ENCODE data around the gene ITGBL1.

- TF ChIP-seq CREB1 (CRISPR knock-in tag; IDR thresholded peaks at IDR 0.05; ENCODE audit: low read depth) (no peak), REST (IDR thresholded peaks at IDR 0.05; ENCODE audit: unreplicated experiment) (no peak), EZH2 (IDR thresholded peaks at IDR 0.05; ENCODE audit: low read depth, unreplicated experiment) (no peak), STAT1 (IDR thresholded peaks at IDR 0.05; ENCODE audit: unreplicated experiment) (no peak), NANOG (IDR thresholded peaks at IDR 0.05; ENCODE audit: borderline replicate concordance) (no peak), EZH2phosphoT487 (IDR thresholded peaks at IDR 0.05; ENCODE audit: unreplicated experiment) (no peak), POLR2AphosphoS5 (IDR thresholded peaks at IDR 0.05; ENCODE audit: low read depth) (no peak), ETS1 (IDR thresholded peaks at IDR 0.05) (no peak), JUNB (IDR thresholded peaks at IDR 0.05; ENCODE audit: unreplicated experiment) (no peak)
- TF ChIP-seq, protein P1, sequence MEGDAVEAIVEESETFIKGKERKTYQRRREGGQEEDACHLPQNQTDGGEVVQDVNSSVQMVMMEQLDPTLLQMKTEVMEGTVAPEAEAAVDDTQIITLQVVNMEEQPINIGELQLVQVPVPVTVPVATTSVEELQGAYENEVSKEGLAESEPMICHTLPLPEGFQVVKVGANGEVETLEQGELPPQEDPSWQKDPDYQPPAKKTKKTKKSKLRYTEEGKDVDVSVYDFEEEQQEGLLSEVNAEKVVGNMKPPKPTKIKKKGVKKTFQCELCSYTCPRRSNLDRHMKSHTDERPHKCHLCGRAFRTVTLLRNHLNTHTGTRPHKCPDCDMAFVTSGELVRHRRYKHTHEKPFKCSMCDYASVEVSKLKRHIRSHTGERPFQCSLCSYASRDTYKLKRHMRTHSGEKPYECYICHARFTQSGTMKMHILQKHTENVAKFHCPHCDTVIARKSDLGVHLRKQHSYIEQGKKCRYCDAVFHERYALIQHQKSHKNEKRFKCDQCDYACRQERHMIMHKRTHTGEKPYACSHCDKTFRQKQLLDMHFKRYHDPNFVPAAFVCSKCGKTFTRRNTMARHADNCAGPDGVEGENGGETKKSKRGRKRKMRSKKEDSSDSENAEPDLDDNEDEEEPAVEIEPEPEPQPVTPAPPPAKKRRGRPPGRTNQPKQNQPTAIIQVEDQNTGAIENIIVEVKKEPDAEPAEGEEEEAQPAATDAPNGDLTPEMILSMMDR (conservative IDR thresholded peaks at IDR 0.05; ENCODE audit: low read depth in 2 of 2): no peak
Observed at GRCh38 chr13:101486708-101487437, 34.4 kb downstream of the ITGBL1 start.

Measured in GM23338 (cell line).